Measurements from ENCODE around the gene DOCK10. TPM values are rescaled to one million over a fixed set of nuclear protein-coding genes. Genes with fewer than 3 reads are reported as not detected.

DOCK10 gene
- total and polyA plus RNA-seq, 7 donors = 3.0 to 11.4 (median 5.4) TPM

- H3K36me3 ChIP-seq = no peaks in the 10 kb centered on the region
- no peak overlapping the region for H3K27ac ChIP-seq
- intact Hi-C loops (cut with DNase I) = no loop called here
- H3K4me1 ChIP-seq = no peaks in the 10 kb centered on the region
- H3K27me3 ChIP-seq = no peaks in the 10 kb centered on the region
- no peaks in the 10 kb centered on the region for H3K9me3 ChIP-seq
- no peak for DNase-seq
- TF ChIP-seq, protein P1, sequence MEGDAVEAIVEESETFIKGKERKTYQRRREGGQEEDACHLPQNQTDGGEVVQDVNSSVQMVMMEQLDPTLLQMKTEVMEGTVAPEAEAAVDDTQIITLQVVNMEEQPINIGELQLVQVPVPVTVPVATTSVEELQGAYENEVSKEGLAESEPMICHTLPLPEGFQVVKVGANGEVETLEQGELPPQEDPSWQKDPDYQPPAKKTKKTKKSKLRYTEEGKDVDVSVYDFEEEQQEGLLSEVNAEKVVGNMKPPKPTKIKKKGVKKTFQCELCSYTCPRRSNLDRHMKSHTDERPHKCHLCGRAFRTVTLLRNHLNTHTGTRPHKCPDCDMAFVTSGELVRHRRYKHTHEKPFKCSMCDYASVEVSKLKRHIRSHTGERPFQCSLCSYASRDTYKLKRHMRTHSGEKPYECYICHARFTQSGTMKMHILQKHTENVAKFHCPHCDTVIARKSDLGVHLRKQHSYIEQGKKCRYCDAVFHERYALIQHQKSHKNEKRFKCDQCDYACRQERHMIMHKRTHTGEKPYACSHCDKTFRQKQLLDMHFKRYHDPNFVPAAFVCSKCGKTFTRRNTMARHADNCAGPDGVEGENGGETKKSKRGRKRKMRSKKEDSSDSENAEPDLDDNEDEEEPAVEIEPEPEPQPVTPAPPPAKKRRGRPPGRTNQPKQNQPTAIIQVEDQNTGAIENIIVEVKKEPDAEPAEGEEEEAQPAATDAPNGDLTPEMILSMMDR (IDR thresholded peaks at IDR 0.05) = no peak
- no peak for TF ChIP-seq POLR2A (IDR thresholded peaks at IDR 0.05)
- no peak for TF ChIP-seq POLR2AphosphoS5 (IDR thresholded peaks at IDR 0.05)
- no peak for TF ChIP-seq EP300 (IDR thresholded peaks at IDR 0.05)
- H3K4me3 ChIP-seq = no peak overlapping the region
- WGBS, 2 donors = 81% methylated on average over 5 of the region's 5 CpGs
Observed at GRCh38 chr2:225073198-225073597, 30.9 kb upstream of the DOCK10 start.

DNA sequence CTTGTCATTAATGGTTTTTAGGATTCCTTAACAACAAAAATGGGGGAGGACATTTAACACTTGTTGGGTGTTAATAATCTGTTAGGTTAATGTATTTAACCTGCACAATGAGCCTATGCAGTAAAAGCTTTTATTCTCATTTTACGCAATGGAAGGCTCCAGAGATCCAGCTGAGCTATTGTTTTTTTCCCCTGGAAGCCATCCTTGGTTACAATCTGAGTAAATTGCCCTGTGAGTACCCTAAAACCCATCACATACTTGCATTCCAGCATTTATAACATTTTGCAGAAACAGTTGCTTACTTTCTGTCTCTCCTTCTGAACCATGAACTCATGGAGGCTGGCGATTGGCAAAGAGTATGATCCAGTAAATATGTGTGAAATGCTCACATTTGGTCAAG is 30.2 kb upstream of the DOCK10 start:
- Histone ChIP-seq H3K36me3 (no peaks in the 10 kb centered on the region), H3K4me1 (no peaks in the 10 kb centered on the region), H3K9me3 (peaks cover 0 to 4% (median 0%) of the 10 kb centered on the region in 4 donors), H3K27me3 (no peaks in the 10 kb centered on the region), H3K27ac (no peak overlapping the region), H3K4me3 (no peak overlapping the region)
- 94% methylated on average over 2 of the region's 2 CpGs for WGBS, 2 donors
- DNase-seq = no peak
- intact Hi-C loops (cut with DNase I) = no loop called here
- no peak for TF ChIP-seq POLR2AphosphoS5 (IDR thresholded peaks at IDR 0.05)
- TF ChIP-seq EP300 (IDR thresholded peaks at IDR 0.05) = no peak
- no peak for TF ChIP-seq POLR2A (IDR thresholded peaks at IDR 0.05)

DNA sequence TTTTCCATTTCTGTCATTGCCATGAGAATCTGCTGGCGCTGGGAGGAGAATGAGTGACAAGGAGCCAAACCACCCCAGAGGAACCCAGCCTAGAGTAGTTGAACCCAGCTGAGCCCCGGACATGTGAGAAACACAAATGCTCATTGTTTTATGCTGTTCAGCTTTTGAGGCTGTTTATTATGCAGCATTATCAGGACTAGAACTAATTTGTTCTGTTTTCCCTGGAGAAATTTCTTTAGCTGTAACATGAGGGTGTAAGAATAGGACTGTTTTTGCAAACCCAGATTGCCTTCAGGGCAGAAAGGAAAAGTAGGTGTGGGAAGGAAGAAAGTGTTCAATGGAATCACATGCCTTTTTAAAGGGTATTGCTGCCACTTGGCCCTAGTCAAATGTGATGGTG is 28.5 kb upstream of the DOCK10 start:
- no peaks in the 10 kb centered on the region for H3K4me1 ChIP-seq
- H3K9me3 ChIP-seq = peaks cover 0 to 4% (median 0%) of the 10 kb centered on the region in 4 donors
- DNase-seq = no peak
- H3K27ac ChIP-seq = no peak overlapping the region
- WGBS, 2 donors = 80 to 92% methylated on average over 2 of the region's 2 CpGs
- H3K36me3 ChIP-seq = no peaks in the 10 kb centered on the region
- TF ChIP-seq, protein P1 (IDR thresholded peaks at IDR 0.05) = no peak
- TF ChIP-seq POLR2AphosphoS5 (IDR thresholded peaks at IDR 0.05) (no peak), EP300 (IDR thresholded peaks at IDR 0.05) (no peak), POLR2A (IDR thresholded peaks at IDR 0.05) (no peak)
- H3K4me3 ChIP-seq = no peak overlapping the region
- intact Hi-C loops (cut with DNase I) = no loop called here
- H3K27me3 ChIP-seq = no peaks in the 10 kb centered on the region

DNA sequence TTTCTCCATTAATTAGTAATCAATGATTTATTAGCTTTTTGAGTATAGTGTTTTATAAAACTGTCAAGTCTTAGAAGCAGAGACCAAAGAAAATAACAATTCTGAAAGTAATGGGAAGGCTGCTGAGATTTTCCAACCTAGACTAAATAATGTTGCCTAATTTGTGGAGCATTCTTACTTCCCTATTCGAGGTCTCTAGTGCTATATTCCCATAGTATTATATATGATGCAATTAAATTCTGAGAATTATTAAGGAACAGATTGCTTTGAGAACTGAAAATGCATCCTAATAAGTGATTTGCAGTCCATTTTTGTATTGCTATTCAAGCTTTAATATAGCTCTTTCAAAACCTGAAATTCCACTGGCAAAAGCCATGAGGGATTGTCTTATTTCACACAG is 27.7 kb upstream of the DOCK10 start:
- 45 to 53% methylated on average over 1 of the region's 1 CpG for WGBS, 2 donors
- TF ChIP-seq, protein P1 (IDR thresholded peaks at IDR 0.05) = no peak
- TF ChIP-seq EP300 (IDR thresholded peaks at IDR 0.05) = no peak
- TF ChIP-seq POLR2AphosphoS5 (IDR thresholded peaks at IDR 0.05) = no peak
- no peak for TF ChIP-seq POLR2A (IDR thresholded peaks at IDR 0.05)
- no peaks in the 10 kb centered on the region for H3K4me1 ChIP-seq
- DNase-seq = no peak
- H3K4me3 ChIP-seq = no peak overlapping the region
- intact Hi-C loops (cut with DNase I) = no loop called here
- H3K9me3 ChIP-seq = peaks cover 0 to 4% (median 0%) of the 10 kb centered on the region in 4 donors
- no peaks in the 10 kb centered on the region for H3K27me3 ChIP-seq
- H3K36me3 ChIP-seq = no peaks in the 10 kb centered on the region
- H3K27ac ChIP-seq = no peak overlapping the region

DNA sequence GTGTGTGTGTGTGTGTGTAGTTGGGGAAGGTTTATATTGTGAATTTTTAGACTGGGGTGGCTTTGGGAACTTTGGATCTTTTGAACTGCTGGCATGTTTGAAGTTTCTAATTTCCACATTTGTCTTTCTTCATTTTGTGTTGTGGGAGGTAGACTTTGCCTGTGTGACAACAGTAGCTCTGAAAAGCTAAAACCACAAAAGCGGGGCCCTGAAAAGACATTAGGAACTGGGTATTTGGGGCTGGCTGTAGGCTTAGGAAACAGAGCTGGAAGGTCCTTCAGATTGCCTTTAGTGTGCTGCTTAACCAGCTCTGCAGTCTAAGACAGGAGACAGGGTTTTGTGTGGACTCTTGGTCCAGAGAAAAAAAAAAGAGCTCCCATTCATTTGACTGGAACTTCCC is 27.2 kb upstream of the DOCK10 start:
- intact Hi-C loops (cut with DNase I) = no loop called here
- TF ChIP-seq EP300 (IDR thresholded peaks at IDR 0.05) (no peak), POLR2AphosphoS5 (IDR thresholded peaks at IDR 0.05) (no peak), POLR2A (IDR thresholded peaks at IDR 0.05) (no peak)
- TF ChIP-seq, protein P1 (IDR thresholded peaks at IDR 0.05) = no peak
- H3K4me1 ChIP-seq = no peaks in the 10 kb centered on the region
- no peak overlapping the region for H3K4me3 ChIP-seq
- DNase-seq = no peak
- 84 to 95% methylated on average over 1 of the region's 1 CpG for WGBS, 2 donors
- no peaks in the 10 kb centered on the region for H3K36me3 ChIP-seq
- peaks cover 0 to 4% (median 0%) of the 10 kb centered on the region in 4 donors for H3K9me3 ChIP-seq
- no peak overlapping the region for H3K27ac ChIP-seq
- H3K27me3 ChIP-seq = no peaks in the 10 kb centered on the region

Measured in sigmoid colon (tissue), 7 donors.